C4-2B (cell line): ENCODE measurements around the gene MYL1.

ENCODE experiments used
- CTCF ChIP-seq: fragments of 450-650 bp; conservative IDR thresholded peaks from 2 replicates; pipeline ENCODE4 v1.5.1; 2017; ENCODE audit warnings: mild to moderate bottlenecking
- ZFX ChIP-seq: fragments of 450-650 bp; IDR thresholded peaks from 2 replicates; pipeline ENCODE4 v1.6.1; 2017

GRCh38 chr2:210309548-210310233 is 5.3 kb downstream of the MYL1 start:
- TF ChIP-seq CTCF (no peak), ZFX (no peak)
